22Rv1 (cell line): ENCODE measurements around the gene FAM221B.

Experiments used
- ZFX ChIP-seq: fragments of 450-650 bp; IDR thresholded peaks from 2 replicates; pipeline ENCODE4 v1.6.1; 2017; ENCODE audit warnings: antibody characterized with exemption, borderline replicate concordance
- TF ChIP-seq, protein P1 (sequence below): fragments of 450-650 bp; IDR thresholded peaks from 2 replicates; pipeline ENCODE4 v1.5.1; 2017; ENCODE audit warnings: mild to moderate bottlenecking

GRCh38 chr9:35872505-35872904, 44.0 kb upstream of the FAM221B start:
- TF ChIP-seq, protein P1, sequence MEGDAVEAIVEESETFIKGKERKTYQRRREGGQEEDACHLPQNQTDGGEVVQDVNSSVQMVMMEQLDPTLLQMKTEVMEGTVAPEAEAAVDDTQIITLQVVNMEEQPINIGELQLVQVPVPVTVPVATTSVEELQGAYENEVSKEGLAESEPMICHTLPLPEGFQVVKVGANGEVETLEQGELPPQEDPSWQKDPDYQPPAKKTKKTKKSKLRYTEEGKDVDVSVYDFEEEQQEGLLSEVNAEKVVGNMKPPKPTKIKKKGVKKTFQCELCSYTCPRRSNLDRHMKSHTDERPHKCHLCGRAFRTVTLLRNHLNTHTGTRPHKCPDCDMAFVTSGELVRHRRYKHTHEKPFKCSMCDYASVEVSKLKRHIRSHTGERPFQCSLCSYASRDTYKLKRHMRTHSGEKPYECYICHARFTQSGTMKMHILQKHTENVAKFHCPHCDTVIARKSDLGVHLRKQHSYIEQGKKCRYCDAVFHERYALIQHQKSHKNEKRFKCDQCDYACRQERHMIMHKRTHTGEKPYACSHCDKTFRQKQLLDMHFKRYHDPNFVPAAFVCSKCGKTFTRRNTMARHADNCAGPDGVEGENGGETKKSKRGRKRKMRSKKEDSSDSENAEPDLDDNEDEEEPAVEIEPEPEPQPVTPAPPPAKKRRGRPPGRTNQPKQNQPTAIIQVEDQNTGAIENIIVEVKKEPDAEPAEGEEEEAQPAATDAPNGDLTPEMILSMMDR, result no peak
- TF ChIP-seq ZFX, result no peak
